CD1c-positive myeloid dendritic cell (primary cell): ENCODE measurements around the gene AAK1.
"Not testable (repeated sequence)": the region's sequence is repeated elsewhere in the genome, so short reads cannot be mapped to it uniquely, and the experiment has no call there.

Experiments
- DNase-seq: peaks from one replicate; pipeline ENCODE4 v3.0.0-alpha.2; 2016; ENCODE audit errors: extremely low spot score

AAK1 gene

GRCh38 chr2:69659941-69660483 is 16.5 kb upstream of the AAK1 start:
- no peak for DNase-seq

- DNase-seq: no peak
Observed at GRCh38 chr2:69659349-69659748, 15.8 kb upstream of the AAK1 start.

- DNase-seq: no peak
Observed at GRCh38 chr2:69652206-69652605, 8.7 kb upstream of the AAK1 start.

- DNase-seq: not testable (repeated sequence)
Observed at GRCh38 chr2:69647196-69647595, 3.7 kb upstream of the AAK1 start.

GRCh38 chr2:69646714-69647113 is 3.2 kb upstream of the AAK1 start:
- no peak for DNase-seq

- no peak for DNase-seq
Observed at GRCh38 chr2:69645921-69646320, 2.4 kb upstream of the AAK1 start.

DNA sequence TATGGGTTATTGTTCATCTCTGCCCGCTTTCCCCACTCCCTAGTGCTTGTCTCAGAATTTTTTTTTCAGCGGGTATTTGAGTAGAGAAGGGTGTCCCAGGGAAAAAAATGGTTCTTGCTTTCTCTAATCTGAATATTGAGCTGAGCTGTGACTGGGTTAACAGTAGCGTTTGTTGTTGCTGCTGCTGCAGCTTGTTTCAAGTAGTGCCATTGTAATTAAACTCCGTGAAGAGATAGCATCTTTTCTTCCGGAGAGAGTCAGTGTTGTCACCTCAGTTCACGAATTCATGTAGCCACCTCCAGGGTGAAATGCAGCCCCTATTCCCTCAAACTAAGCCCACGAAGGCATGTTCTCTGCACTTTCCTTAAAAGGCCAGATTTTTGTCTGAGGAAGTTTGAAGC is 1.5 kb upstream of the AAK1 start:
- peak; percentile 22 for DNase-seq

DNA sequence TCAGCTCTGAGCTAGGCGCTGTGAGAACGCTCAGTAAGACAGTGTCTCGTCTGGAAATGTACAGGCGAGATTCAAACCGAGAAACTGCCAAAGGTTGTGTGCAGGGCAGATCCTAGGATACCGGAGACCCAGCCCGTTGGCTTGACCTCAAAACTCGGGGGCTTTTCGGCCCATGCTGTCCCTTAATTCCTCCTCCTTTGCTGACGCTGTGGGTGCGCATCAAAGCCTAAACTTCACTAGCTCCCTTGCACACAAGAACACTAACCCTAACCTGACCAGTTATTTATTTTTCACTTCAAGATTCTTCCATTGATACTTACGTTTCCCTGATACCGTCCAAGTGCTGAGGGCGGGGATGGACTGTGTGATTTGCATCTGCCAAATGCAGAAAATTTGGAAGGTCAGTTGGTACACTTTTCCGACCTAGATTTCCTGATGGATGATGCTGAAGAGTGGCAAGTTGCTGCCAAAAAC is 1.0 kb upstream of the AAK1 start:
- DNase-seq: no peak

DNA sequence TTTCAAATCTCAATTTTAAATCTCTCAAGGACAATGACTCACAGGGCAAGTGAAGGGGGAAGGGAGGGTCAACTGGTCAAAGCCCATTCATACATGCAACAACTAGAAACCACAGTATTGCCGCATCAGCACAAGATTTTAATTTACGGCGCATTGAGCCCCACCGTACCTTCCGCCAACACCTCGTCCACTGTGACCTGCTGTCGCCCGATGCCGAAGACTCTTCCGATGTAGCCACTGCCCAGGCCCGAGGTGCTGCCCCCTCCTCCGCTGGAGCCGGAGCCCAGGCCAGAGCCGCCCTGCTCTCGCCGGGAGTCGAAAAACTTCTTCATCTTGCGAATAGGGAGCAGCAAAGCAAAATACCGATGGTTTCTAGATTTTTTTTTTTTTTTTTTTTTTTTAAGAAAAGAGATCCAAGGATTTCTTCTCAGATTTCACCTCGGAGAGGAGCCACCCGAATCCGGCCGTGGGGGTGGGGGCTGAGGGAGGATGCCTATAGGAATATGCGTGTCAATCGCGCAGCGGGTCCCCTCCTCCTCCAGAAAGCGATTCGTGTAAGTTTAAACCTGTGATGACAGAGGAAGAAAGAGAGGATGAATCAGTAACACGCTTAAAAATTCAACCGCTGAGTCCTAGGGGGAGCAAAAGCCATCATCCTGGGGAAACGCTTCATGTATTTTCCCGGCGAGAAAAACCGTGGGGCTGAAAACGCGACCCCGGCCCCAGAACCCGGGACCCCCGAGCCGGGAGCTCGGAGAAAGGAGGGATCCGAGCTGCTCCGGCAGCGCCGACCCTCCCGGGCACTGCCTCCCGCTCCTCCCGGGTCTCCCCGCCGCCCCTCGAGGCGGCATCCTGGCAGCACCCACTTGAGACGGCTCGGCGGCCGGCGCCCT is 584 bp downstream of the AAK1 start:
- DNase-seq: peak; percentile 72

- DNase-seq: no peak
Observed at GRCh38 chr2:69641887-69642708, 1.4 kb downstream of the AAK1 start.

DNA sequence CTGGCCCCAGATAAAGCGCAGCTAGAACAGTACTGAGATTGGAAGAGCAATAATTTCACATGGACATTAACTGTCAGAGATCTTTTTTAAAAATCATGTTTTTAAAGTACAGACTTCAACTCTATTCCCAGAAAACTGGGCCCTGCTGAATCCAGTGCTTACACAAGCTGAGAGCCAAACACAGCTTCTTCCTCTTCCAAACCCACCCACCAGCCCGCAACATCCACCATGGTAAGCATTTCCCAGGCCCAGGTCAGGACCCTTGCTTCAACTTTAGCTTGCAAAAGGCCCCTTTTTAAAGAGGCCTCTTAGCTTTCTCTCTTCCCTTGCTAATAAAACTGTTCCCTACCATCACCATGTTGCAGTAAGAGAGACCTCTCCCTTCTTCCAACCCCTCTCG is 2.1 kb downstream of the AAK1 start:
- peak; percentile 50 for DNase-seq

DNA sequence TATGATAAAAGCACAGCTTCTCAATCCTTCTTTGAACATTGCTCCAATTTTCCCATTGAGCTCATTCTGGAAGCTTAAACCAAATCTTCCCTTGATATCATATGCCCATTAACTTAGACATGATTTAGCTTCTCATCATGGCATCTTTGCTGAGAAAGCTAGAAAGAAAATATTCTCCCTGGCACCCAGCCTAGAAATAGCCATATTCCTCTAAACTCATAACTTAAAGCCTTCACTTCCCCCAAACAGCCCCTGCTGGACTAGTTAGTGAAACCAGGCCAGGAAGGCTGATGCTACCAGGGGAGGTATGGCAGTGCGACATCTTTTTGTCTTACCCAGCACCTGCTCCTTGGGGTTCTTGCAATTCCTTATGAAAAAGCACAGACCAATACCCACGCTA is 4.3 kb downstream of the AAK1 start:
- DNase-seq: no peak

DNA sequence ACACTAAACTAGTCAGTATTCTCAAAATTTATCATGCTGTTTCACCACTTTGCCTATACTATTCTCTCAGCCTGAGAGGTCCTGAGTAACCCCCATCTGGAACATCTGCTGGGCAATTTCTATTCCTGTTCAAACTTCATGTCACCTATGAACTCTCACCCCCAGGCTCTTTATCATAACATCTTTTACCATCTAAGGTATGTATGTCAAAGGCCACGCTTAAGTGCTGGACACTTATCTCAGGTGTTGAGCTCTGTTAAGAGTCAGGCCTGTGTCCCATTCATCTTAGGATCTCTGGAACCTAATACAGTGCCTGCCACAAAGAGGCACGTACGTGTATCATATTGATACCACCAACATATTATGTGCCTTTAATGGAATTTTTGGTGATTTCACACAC is 4.9 kb downstream of the AAK1 start:
- DNase-seq: no peak

GRCh38 chr2:69637923-69638322 is 5.6 kb downstream of the AAK1 start:
- DNase-seq: no peak

- no peak for DNase-seq
Observed at GRCh38 chr2:69636395-69636794, 7.1 kb downstream of the AAK1 start.

DNA sequence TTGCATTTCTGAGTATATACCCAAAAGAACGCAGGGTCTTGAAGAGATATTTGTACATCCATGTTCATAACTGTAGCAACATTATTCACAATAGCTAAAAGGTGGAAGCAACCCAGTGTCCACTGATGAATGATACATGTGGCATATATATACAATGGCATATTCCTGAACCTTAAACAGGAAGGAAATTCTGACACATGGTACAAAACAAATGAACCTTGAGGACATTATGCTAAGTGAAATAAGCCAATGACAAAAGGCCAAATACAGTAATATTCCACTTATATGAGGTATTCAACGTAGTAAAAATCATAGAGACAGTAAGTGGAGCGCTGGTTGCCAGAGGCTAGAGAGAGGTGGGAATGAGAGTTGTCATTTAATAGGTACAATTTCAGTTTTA is 8.1 kb downstream of the AAK1 start:
- no peak for DNase-seq

DNA sequence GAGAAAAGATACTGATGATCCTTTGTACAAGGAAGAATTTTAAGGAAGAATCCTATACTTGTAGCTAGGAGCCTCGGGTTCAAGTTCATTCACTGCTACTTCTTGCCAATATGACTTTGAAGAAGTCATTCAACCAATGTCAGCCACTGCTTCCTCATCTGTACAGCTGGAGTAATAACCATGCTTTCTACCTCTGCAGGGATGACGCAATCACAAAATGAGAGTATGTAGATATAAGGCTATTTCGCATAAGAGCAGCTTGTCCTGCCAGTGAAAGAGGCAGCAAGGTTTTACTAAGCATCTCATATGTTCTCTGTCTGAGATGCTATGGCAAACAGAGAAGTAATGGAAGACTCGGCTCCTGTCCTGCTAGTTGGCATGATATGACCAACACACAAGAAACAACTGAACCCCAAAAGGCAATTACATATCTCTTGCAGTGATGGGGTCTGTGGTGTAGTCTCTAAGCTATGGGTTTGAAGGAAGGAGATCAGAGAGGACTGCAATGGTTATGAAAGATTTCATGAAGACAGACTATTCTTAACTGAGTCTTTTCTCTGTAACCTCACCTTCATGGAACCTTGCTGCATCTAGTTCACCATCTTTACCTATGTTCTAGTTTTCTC is 9.2 kb downstream of the AAK1 start:
- peak; percentile 71 for DNase-seq

DNA sequence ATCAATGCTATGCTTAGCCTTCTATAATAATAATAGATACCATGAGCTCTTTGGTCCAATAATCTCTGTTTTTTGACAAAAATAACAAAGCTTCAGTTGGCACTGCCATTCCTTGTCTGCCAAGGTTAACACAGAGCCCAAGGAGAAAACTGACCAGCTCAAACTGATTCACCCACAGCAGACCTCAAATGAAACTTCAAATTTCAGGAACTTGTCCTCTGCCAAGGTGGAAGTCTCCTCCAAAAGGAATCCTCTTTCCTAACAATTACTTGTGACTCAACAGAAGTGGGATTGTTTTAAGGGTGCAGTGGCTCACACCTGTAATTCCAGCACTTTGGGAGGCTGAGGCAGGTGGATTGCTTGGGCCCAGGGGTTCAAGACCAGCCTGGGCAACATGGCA is 12.1 kb downstream of the AAK1 start:
- peak; percentile 56 for DNase-seq

- DNase-seq: no peak
Observed at GRCh38 chr2:69629921-69630608, 13.5 kb downstream of the AAK1 start.

DNA sequence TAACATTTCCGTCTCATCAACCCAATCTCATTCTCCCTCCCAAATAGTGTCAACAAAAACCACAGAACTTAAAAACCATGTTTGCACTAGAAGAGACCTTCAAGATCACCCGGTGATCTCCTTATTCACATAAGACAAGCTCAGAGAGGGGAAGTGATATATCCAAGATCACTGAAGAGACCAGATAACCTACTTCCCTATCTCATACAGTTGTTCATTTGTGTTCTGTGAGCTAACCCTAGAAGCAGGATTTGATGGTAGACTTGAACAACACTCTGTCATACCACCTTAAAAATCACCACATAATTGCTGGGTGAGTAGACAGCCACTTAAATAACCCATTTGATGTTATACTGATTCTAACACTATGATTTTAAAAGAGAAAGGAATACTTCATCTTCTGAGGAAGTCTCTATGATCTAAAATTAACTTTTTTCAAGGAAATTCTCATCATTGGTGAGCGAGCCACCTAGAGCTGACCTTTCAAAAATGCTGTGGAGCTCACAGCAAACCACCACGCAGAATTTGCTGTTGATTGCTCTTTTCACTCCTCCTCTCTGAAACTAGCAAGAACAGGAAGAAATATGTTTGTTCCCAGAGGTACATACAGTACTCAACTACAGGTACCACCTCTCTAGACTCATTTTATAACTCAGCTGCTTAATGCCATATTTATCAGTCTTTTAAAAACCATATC is 15.1 kb downstream of the AAK1 start:
- peak; percentile 74 for DNase-seq
